GM12892 (cell line): ENCODE measurements around the gene JMJD8.

ENCODE experiments used
- DNase-seq: peaks from one replicate; pipeline ENCODE4 v3.0.0; 2011; ENCODE audit not compliant: insufficient read length
- FAIRE-seq: peaks from 2 replicates; lab custom pipeline; 2011; peaks lifted over from hg19 to GRCh38; lab: Jason Lieb, UNC
- POLR2A ChIP-seq: IDR thresholded peaks from 2 replicates; pipeline ENCODE4 v1.6.1; 2011; ENCODE audit warnings: low read depth, low read length, control low read depth
- POLR2AphosphoS5 ChIP-seq: IDR thresholded peaks from 2 replicates; pipeline ENCODE4 v1.6.1; 2011; ENCODE audit warnings: low read depth, low read length, control low read depth
- TAF1 ChIP-seq: IDR thresholded peaks from 2 replicates; pipeline ENCODE4 v1.6.1; 2011; ENCODE audit warnings: low read depth, mild to moderate bottlenecking, control low read depth, low read length, borderline replicate concordance

Gene JMJD8

DNA sequence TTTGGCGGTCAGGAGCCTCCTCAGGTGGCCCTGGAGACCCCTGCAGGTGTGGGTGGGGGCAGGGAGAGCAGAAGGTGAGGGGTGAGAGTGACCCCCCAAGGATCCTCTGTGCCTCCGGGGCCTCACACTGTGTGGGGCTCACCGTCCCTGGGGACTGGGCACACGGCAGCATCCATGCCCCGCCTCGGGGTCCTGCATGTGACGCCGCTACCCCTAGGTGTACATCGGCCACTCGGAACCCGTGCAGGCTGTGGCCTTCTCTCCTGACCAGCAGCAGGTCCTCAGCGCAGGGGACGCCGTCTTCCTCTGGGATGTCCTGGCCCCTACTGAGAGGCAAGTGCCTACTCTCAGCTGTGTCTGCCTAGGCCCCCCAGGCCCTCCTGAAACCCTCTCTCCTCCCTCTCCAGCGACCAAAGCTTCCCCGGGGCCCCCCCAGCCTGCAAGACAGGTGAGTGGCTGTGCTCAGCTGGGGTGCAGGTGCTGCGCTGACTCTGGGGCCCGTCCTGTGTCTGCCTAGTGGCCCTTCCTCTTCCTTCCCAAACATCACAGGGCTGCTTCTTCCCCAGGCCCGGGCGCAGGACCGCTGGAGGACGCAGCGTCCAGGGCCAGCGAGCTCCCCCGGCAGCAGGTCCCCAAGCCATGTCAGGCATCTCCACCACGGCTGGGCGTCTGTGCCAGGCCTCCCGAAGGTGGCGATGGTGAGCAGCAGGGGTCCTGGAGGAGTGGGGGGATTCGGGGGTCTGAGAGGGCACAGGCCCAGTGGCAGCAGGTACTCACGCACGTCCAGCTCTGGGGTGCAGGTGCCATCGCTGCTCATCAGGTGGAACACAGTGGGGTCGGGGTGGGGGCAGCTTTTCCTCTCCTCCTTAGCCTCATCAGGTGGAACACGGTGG, 25.2 kb downstream of the JMJD8 start:
- no peak for DNase-seq
- TF ChIP-seq POLR2AphosphoS5 = no peak
- TF ChIP-seq POLR2A = no peak
- TF ChIP-seq TAF1 = no peak
- no peak for FAIRE-seq

DNA sequence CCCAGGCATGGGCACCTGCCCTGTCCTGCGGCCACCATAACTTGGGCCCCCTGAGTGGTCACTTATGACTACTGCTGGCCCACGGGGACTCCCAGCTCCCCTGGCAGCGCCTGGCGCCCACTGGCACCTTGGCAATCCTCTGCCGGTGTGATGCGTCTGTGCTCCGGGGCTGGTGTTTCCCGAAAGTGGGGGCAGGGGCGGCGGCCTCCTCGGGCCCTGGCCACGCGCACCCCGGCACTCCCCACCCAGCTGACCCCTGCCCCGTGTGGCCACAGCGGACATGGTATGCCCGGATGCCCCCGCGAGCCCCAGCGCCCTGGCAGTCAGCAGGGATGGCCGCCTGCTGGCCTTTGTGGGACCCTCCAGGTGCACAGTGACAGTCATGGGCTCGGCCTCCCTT, 26.6 kb downstream of the JMJD8 start:
- DNase-seq (no peak), FAIRE-seq (no peak)
- TF ChIP-seq TAF1 (no peak), POLR2AphosphoS5 (no peak), POLR2A (no peak)

DNA sequence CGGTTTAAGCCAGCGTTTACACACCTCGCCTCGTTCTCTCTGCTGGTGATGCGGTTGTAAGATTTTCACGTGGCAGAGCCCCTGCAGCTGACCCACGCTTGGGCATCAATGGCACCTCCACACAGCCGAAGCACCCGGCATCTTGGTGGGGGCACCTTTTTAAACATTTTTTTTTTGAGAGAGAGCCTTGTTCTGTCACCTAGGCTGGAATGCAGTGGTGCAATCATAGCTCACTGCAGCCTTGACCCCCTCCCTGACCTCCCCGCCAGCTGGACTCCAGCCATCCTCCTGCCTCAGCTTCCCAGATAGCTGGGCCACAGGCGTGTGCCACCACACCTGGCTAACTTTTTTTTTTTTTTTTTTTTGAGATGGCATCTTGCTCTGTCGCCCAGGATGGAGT, 30.1 kb downstream of the JMJD8 start:
- DNase-seq (no peak), FAIRE-seq (no peak)
- no peak for TF ChIP-seq POLR2A
- TF ChIP-seq POLR2AphosphoS5 = no peak
- no peak for TF ChIP-seq TAF1

DNA sequence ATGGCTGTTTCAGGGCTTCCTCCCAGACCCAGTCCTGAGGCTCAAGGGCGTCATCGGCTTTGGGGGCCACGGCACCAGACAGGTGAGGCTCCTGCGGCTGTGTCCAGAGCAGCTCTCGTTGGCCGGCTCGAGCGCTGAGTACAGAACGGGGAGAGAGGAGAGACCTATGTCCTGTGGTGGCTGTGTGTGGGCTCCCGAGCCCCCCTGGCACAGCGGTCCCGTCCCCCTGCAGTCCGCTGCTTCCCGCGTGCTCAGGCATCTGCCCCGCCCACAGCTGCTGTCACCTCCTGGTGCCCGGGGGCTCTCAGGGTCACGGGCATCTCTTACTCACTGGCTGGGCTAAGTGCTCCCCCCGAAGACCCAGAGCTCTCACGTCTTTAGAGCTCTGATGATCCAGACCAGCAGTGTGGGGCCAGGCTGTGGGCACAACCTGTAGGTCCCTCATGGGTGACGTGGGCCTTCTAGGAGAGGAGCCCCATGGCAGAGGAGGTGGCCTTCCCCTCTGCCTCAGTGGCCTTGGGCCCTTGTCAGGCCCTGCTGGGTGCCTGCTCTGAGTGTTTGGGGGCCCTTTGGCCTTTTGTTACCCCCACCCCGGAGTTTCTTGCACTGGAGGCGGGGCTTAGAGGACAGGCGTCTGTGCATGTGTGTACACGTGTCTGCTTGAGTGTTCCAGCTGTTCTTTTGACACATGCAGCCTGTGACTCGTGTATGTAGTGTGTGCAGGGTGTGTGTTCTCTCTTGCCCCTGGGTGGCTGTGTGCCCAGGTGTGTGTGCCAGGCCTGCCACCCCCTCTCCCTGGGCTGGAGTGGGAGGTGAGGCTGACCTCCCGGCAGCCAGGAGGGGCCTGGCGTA, 31.5 kb downstream of the JMJD8 start:
- DNase-seq = no peak
- TF ChIP-seq POLR2A (no peak), POLR2AphosphoS5 (no peak), TAF1 (no peak)
- FAIRE-seq = no peak

DNA sequence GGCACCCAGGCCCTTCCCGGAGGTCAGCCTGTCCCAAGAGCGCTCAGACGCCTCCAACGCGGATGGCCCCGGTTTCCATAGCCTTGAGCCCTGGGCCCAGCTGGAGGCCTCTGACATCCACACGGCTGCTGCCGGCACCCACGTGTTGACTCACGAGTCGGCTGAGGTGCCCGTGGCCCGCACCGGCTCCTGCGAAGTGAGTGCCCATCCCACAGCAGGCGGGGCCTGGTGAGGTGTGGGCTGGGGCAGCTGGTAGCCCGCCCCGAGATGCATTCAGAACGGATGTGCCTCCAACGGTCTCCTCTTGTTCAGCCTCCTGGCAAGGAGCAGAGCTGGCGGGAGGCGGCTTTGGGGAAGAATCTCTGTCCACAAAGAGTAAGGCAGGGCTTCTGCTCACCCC, 32.3 kb downstream of the JMJD8 start:
- DNase-seq (no peak), FAIRE-seq (no peak)
- TF ChIP-seq POLR2AphosphoS5 (no peak), POLR2A (no peak), TAF1 (no peak)

DNA sequence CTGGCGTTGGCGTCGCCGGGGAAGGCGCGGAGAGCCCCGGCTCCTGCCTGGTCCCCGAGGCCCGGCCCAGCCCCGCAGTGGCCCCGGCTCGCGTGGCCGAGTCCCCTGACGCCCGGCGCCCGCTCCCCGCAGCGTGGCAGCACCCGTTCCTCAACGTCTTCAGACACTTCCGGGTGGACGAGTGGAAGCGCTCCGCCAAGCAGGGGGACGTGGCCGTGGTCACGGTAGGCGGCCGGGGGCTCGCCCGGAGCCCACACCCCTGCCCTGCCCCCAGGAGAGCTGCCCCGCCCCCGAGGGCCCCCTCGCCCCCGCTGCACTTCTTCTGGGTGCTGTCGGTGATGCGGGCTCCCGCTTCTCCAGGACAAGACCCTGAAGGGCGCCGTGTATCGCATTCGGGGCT, 34.5 kb downstream of the JMJD8 start:
- DNase-seq (peak; percentile 70), FAIRE-seq (peak; percentile 54)
- TF ChIP-seq POLR2AphosphoS5 (no peak), POLR2A (no peak), TAF1 (no peak)

DNA sequence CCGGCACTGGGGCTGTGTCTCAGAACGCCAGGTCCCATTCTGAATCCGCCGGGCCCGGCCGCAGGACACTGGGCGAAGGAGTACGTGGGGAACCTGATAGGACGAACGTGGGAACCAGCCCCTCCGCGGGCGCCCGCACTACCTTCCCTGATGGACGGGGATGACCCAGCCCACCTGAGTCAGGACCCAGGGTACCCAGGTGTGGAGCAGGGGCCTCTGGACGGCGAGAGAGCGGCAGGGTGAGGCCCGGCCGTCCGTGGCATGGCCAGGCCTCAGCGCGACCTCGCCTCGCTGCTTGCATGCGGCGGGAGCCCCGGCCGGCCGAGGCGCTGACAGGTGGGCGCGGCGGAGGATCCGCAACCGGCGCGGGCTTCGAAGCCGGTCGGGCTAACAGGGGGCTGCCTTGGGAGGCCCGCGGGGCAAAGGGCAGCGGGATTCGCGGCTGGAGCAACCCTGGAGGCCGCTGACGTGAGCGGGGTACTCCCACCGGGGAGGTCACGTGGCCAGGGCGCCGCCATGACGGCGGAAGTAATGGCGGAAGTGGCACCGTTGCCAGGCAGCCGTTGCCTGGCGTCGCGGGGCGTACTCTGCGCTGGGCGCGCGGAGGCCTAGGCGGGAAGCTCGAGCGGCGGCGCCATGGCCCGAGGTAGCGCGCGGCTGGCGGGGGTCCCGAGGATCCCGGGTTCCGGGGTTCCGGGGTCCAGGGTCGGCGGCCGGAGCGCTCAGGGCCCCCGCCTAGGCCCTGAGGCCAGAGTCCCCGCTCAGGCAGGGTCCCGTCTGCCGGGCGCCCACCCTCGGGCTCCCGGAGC, 35.1 kb downstream of the JMJD8 start, which contains the start of gene WDR90:
Gene WDR90, plus strand, starts transcription at position 585 of the 809 bp plus-strand sequence. Its CDS starts 52 bp downstream, at position 637.
- peak; percentile 43 for TF ChIP-seq POLR2AphosphoS5
- peak; percentile 36; the same call in 1 of the 2 replicates for TF ChIP-seq POLR2A
- peak; percentile 17; the same call in 1 of the 2 replicates for TF ChIP-seq TAF1
- FAIRE-seq = peak; percentile 99
- DNase-seq = peak; percentile 100

DNA sequence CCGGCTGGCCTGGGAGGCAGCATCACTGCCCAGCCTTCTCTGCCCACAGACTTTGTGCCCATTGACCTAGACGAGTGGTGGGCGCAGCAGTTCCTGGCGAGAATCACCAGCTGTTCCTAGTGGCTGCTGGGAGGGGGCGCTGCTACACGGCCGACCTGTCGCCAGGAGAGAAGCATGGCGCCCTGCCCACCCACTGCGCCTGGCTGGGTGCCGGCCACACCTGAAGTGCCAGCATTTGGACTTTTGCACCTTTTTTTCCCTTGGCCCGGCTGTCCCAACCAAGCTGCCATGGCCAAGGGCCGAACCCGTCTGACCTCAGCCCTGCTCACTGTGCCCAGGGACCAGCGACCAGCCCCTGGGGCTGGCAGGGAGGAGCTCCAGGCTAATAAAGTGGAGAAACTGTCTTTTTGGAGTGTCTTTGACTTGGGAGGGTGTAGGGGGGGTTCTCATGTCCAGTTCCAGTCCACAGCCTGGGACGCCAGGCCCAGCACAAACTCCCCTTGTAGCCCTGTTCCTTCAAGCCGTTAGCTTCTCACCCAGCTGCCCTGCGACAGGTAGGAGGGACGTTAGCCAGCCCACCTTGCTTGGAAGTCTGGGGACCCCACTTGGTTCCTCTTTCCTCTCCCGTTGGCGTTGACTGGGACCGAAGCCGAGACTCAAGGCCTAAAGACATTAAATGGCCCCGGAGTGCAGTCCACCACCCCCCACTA, 35.9 kb downstream of the JMJD8 start:
- FAIRE-seq (peak; percentile 97), DNase-seq (peak; percentile 78)
- TF ChIP-seq TAF1 (no peak), POLR2A (peak; percentile 0; the same call in 1 of the 2 replicates)

DNA sequence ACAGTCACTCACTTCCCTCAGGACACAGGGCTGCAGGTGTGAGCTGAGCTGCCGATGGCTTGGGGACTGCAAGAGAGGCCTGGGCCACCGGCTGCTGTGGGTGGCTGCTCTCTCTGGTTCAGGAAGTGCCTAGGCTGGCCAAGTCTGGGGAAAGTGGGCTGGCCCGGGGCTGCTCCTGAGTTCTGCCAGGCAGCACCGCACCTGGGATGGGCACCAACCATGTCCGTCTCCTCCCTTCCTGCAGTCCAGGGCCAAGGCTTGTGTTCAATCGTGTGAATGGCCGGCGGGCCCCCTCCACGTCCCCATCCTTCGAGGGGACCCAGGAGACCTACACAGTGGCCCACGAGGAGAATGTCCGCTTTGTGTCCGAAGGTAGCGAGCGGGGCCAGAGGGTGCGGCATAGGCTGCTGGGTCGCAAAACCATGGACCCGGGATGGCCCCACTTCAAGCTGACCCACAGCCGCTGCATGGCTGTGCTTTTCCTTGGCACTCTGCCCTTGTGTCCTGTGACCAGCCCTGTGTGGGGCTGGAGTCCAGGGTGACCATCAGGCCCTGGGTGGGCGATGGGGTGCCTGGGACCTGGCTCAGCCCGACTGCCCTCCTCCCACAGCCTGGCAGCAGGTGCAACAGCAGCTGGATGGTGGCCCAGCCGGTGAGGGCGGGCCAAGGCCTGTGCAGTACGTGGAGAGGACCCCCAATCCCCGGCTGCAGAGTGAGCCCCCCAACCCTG, 36.8 kb downstream of the JMJD8 start:
- TF ChIP-seq POLR2AphosphoS5 (no peak; the same call in 1 of the 2 replicates), TAF1 (no peak), POLR2A (no peak)
- DNase-seq = no peak
- no peak for FAIRE-seq

DNA sequence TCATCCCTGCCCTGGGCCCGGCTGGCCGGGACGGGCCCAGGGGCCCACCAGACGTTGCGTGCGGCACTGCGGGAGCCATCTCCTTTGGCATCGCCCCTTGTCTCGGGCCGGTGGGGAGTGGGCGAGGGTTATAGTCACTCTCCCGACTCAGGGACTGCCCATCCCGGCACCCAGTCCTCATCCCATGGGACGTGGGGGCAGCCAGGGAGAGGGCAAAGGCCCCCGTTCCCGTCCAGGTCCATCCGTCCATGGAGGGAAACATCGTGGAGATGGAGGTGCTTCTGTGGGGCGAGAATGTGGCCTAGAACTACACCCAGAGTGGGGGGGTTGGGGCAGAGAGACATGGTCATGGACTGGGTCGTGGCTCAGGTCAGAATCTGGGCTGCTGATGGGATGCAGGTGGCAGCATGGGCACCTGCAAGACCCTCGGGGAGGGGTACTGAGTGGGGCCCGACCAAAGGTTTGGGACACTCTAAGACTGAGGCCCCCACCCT, 37.4 kb downstream of the JMJD8 start:
- TF ChIP-seq POLR2AphosphoS5 (no peak), POLR2A (no peak), TAF1 (no peak)
- DNase-seq (no peak), FAIRE-seq (no peak)
